BE2C (cell line): ENCODE results near the gene RAB7B.

Experiments used
- DNase-seq: peaks from one replicate; pipeline ENCODE4 v3.0.0-alpha.2; 2020
- H3K27me3 ChIP-seq: fragments of 250-450 bp; sonication (Bioruptor Pico); 2 replicates; pipeline ENCODE4 v1.5.1; 2020; ENCODE audit warnings: mild to moderate bottlenecking
- H3K36me3 ChIP-seq: fragments of 250-450 bp; sonication (Bioruptor Pico); 2 replicates; pipeline ENCODE4 v1.5.1; 2020; ENCODE audit warnings: mild to moderate bottlenecking
- H3K4me1 ChIP-seq: fragments of 250-450 bp; sonication (Bioruptor Pico); 2 replicates; pipeline ENCODE4 v1.5.1; 2020
- H3K4me3 ChIP-seq: 2 replicates; pipeline ENCODE4 v1.5.1; 2011; ENCODE audit warnings: low read depth, low read length
- H3K9me3 ChIP-seq: fragments of 250-450 bp; sonication (Bioruptor Pico); 2 replicates; pipeline ENCODE4 v1.5.1; 2020
- TF ChIP-seq, protein P1 (sequence below): IDR thresholded peaks from 2 replicates; pipeline ENCODE4 v1.5.1; 2012; ENCODE audit warnings: mild to moderate bottlenecking, low read depth, low read length

Gene RAB7B

GRCh38 chr1:206025283-206025820 lies 22.2 kb upstream of the RAB7B start:
- TF ChIP-seq, protein P1, sequence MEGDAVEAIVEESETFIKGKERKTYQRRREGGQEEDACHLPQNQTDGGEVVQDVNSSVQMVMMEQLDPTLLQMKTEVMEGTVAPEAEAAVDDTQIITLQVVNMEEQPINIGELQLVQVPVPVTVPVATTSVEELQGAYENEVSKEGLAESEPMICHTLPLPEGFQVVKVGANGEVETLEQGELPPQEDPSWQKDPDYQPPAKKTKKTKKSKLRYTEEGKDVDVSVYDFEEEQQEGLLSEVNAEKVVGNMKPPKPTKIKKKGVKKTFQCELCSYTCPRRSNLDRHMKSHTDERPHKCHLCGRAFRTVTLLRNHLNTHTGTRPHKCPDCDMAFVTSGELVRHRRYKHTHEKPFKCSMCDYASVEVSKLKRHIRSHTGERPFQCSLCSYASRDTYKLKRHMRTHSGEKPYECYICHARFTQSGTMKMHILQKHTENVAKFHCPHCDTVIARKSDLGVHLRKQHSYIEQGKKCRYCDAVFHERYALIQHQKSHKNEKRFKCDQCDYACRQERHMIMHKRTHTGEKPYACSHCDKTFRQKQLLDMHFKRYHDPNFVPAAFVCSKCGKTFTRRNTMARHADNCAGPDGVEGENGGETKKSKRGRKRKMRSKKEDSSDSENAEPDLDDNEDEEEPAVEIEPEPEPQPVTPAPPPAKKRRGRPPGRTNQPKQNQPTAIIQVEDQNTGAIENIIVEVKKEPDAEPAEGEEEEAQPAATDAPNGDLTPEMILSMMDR, result no peak
- Histone ChIP-seq H3K4me3 (no peak overlapping the region), H3K36me3 (no peaks in the 10 kb centered on the region), H3K4me1 (no peaks in the 10 kb centered on the region), H3K9me3 (no peaks in the 10 kb centered on the region), H3K27me3 (peaks cover 34% of the 10 kb centered on the region)
- no peak for DNase-seq

DNA sequence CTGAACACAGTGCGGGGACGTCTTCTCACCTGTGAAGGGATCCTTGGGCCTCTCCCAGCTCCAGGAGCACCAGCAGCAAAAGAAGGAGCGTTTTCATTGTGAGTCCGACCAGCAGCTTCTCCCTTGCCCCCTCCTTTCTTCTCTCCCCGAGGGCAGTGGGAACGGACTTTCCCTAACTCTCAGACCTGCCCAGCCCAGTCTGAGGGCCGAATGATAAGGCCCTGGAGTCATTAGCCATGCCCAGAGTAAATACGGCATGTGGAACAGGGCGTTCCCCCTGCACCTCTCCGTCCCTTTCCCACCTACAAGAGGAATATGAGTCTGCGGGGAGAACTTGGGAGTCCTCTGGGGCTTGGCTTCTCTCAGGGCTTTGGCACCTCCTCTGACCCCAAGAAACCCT lies 20.5 kb upstream of the RAB7B start, which contains the start of gene CTSE:
Gene CTSE, minus strand, starts transcription at position 201 of the 400 bp plus-strand sequence. Its CDS starts 104 bp downstream, at position 97.
- no peak within 1 kb of the TSS for H3K4me3 ChIP-seq
- TF ChIP-seq, protein P1, result no peak
- no peaks in the 10 kb centered on the region for H3K9me3 ChIP-seq
- no peaks in the 10 kb centered on the region for H3K36me3 ChIP-seq
- no peaks in the 10 kb centered on the region for H3K4me1 ChIP-seq
- no peak for DNase-seq
- peaks cover 22% of the 10 kb centered on the region for H3K27me3 ChIP-seq

DNA sequence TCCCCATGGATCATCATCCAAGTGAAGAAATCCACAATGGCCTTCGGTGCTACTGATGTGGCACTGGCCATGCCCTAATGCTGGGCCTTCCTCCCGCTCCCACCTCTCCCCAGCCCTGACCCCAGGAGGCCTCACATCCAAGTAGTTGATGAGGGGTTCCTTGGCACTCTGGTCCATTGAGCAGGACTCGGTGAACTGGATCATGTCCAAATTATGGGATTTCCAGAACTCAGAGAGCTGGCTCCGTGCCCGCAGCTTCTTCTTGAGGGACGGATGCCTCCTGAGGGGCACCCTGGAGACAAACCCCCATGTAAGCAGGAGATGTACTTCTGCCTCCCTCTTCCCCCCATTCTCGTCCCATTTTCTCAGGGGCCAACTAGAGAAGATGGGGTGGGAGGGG lies 19.6 kb upstream of the RAB7B start:
- no peak for DNase-seq
- H3K36me3 ChIP-seq, result no peaks in the 10 kb centered on the region
- peaks cover 15% of the 10 kb centered on the region for H3K27me3 ChIP-seq
- H3K4me1 ChIP-seq, result no peaks in the 10 kb centered on the region
- H3K9me3 ChIP-seq, result no peaks in the 10 kb centered on the region
- TF ChIP-seq, protein P1, result no peak
- no peak overlapping the region for H3K4me3 ChIP-seq

GRCh38 chr1:206021626-206022365 lies 18.6 kb upstream of the RAB7B start:
- Histone ChIP-seq H3K9me3 (no peaks in the 10 kb centered on the region), H3K4me3 (no peak overlapping the region), H3K27me3 (peaks cover 9% of the 10 kb centered on the region; the same call in 1 of the 2 replicates), H3K4me1 (no peaks in the 10 kb centered on the region), H3K36me3 (no peaks in the 10 kb centered on the region)
- TF ChIP-seq, protein P1, result no peak
- DNase-seq, result no peak

DNA sequence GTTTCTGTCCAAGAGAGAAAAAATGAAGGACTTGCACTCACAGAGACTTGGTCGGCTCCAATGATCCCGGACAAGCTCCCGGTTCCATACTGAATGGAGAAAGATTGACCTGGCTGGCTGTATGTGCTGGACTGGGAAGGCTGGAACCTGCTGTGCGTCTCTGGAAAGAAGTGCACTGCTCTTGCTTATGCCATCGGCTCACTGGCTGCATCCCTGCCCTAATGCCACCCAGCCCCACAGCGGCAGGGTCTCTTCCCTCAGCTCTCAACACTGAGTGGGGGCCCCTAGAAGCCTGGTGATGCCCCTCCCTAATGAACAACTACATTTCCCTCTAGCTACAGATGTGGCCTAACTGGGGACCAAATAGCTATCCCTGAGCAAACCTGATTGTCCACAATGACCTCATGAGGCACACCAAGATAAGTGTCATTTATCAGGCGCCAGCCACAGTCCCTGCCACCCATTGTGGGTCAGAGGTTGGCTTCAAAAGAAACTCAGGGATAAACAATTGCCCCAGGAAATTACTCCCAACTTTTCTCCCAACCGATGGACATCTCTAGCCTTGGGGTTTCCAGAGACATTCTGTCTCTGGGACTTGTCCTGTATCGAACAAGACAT lies 17.9 kb upstream of the RAB7B start:
- TF ChIP-seq, protein P1, result no peak
- H3K4me1 ChIP-seq, result no peaks in the 10 kb centered on the region
- H3K27me3 ChIP-seq, result peaks cover 9% of the 10 kb centered on the region; the same call in 1 of the 2 replicates
- H3K36me3 ChIP-seq, result no peaks in the 10 kb centered on the region
- no peaks in the 10 kb centered on the region for H3K9me3 ChIP-seq
- no peak overlapping the region for H3K4me3 ChIP-seq
- DNase-seq, result no peak
